ENCODE results near the gene ADAMTS3.
"Not testable (repeated sequence)": the region's sequence is repeated elsewhere in the genome, so short reads cannot be mapped to it uniquely, and the experiment has no call there.

The ADAMTS3 gene

GRCh38 chr4:72467633-72468032, 101.4 kb downstream of the ADAMTS3 start:
- DNase-seq, result no peak

GRCh38 chr4:72463724-72464123, 105.3 kb downstream of the ADAMTS3 start:
- DNase-seq, result no peak

DNA sequence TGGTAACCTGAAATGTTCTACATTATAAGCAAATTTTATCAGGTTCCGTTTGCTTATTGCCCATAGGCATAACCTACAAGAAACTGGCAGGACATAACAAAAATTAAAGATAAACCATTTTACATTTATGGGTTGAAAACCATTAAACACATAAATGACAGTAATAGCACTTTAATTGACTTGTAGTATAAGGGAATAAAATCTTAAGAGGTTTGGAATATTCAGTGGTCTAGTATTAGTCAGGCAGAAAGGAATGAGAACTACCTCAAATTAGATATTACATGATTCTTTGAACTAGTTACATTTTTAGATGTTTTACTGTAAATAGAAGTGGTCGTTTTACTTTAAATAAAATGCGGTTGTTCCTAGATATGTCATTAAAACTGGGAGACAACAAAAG, 111.9 kb downstream of the ADAMTS3 start:
- no peak for DNase-seq

DNA sequence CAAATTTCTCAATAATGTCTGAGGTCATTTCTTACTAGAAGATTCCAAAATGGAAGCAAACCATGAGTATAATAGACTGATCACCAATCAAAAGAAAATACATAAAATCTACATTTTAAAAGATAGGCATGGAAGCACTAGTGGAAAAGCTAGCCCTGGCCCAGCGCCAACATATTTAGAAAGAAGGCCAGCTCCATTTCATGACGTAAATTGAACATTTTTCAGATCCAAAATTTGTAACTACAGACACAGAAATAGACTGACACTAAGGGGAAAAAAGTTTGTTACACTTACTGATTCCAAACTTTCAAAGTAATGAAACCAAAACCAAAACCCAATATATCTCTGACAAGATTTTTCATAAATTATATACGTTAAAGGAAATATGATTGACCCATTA, 117.7 kb downstream of the ADAMTS3 start:
- DNase-seq, result no peak

- no peak for DNase-seq
These were observed 119.3 kb downstream of the ADAMTS3 start for GRCh38 chr4:72449705-72450104.

DNA sequence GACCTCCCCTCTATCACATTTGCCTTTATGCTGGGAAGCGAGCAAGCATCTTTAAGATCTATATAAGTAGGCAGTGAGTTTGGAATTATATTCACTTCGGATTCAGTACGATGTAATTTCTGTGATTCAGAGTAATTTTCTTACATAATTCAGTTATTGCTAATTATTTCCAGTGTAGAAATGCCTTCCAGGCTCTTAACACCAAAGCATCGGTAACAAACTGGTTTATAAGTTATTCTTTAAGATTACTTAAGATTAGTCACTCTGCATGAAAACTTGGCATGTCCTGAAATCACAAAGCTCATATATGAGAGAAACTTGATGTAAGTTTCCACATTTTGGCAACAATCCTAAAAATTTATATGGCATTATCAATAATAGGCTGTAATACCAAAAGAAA, 120.8 kb downstream of the ADAMTS3 start:
- DNase-seq, result no peak

DNA sequence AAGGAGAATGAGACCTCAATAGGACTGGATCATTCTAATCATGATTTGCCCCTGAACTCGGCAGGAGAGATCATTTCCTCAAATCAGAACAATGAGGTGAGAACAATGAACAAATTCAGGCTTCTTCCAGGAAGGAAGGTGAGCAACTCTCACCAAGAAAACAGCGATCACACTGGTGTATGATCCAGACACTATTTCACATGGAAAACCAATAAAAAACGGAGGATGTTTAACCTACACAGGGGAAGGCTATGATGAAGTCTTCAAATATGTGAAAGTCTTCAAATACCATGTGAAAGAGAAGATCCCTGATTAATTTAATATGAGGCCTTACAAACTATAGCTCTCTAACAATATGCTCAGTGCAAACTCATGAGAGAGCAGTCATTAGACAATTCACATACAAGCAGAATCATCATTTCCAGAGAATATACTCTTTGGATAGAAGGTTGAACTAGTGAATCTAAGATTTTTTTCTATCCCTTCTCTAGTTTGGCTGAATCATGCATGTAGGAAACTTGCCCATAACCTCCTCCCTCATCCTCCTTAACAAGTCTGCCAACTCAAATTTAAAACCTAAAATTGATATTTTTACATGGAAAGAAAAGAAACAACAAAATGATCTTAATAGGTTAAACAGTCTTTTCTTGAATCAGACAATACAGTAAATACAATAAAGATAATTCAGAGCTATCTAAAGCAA, 122.5 kb downstream of the ADAMTS3 start:
- DNase-seq, result no peak

DNA sequence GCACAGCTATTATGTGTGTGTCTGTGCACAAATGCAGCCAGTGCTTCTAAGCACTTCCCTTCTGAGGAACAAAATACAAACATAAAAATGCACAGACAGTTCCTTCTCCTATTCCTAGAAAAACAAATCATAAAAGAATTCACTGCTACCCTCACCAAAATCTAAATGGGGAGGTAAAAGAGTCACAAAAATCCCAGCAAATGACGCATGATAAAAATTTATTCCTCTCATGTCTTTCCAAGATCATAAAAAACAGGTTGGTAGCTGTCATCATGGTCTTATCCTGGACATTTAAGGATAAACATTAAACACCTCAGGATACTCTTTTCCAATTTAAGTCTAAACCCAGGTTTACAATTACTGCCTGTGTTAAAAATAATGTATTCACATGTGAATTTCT, 124.9 kb downstream of the ADAMTS3 start:
- no peak for DNase-seq

DNA sequence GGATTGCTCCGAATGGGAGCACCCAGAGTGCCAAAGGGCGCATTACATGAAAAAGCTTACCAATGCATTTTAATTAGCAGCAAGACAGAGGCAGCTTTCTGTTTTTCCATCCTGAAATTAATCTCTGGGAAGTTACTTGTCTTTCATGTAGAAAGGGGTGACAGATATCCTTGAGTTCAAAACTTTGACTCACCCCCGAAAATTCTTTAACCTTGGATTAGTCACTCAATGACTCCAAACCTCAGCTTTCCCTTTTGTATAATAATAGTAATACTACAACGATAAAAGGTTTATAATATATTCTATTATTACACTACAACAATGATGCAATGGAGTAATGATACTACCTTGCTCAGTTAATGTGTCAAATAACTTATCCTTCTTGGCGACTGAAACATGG, 126.3 kb downstream of the ADAMTS3 start:
- no peak for DNase-seq

GRCh38 chr4:72442147-72442546, 126.9 kb downstream of the ADAMTS3 start:
- no peak for DNase-seq

GRCh38 chr4:72440386-72440785, 128.6 kb downstream of the ADAMTS3 start:
- no peak for DNase-seq

DNA sequence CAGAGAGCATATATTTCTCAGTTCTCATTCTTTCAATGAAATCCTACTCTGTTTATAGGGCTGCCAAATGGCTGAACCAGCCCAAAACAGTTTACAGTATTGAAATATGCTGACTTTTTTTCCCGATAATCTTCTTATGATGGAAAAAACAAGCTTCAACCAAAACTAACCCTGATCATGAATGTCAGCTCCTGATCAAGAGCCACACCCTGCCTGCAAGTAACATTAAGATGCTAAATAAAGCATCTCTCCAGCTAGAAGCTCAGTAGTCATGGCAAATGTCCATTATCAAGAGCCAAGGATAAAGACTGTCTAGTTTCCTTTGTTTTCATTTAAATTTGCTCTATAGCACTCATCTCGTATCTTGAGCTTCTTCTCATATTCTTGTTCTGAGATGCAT, 136.0 kb downstream of the ADAMTS3 start:
- no peak for DNase-seq

- no peak for DNase-seq
These were observed 136.7 kb downstream of the ADAMTS3 start for GRCh38 chr4:72432282-72432681.

DNA sequence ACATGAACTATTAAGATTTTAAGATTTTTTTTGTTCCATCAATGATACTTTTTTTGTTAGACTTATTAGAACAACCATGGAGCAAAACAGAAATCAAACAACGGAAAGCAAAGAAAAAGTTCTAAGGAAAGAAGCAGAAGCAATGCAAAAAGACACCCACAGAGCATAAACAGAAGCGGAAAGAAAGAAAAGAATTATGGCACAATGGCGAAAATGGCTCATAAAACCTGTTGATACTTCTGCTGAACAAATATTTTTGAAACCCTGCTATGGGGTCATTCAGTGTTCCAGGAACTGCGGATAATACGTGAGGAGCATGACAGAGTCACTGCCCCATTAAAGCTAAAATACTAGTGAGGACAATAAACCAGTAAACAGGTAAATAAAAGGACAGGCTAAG, 138.0 kb downstream of the ADAMTS3 start:
- no peak for DNase-seq

GRCh38 chr4:72430050-72430449, 139.0 kb downstream of the ADAMTS3 start:
- no peak for DNase-seq

GRCh38 chr4:72429397-72429889, 139.6 kb downstream of the ADAMTS3 start:
- DNase-seq, result no peak

GRCh38 chr4:72427057-72427456, 142.0 kb downstream of the ADAMTS3 start:
- DNase-seq, result no peak

- not testable (repeated sequence) for DNase-seq
These were observed 143.1 kb downstream of the ADAMTS3 start for GRCh38 chr4:72425908-72426307.

DNA sequence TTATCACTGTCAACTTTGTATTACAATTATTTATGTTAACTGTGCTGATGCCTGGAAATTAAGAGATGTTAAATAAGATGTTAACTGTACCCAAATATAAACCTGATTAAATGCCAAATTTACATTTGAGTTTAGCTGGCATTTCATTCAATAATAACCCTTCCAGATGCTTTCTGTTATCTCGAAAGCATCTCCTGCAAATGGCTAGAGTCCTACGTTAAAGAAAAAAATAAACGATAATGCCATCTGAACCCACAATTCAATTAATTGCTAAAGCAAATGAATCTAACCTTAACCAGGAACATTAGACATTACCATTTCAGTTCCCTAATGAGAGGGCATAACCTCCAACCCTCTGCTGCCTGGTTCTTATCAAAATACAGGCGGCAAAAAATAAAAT, 145.0 kb downstream of the ADAMTS3 start:
- DNase-seq, result no peak

DNA sequence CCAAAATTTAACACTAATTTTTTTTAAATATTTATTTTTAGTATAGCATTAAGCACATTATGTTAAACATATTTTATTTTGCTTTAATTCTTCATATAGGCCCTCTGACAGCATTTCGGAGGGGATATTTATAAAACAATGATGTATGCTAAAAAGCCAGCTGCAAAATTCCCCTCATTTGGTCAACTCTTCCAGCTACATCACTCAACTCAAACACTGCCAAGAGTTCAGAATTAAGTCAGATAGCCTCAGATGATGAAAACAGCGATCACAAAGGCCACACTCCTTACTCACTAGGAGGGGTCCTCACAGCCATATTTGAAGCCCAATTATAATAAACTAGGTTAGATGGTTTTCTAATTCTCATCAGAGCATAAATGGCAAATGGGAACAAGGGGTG, 146.6 kb downstream of the ADAMTS3 start:
- DNase-seq, result no peak

- DNase-seq, result peak; percentile 1
These were observed 150.6 kb downstream of the ADAMTS3 start for GRCh38 chr4:72418458-72418857.

DNA sequence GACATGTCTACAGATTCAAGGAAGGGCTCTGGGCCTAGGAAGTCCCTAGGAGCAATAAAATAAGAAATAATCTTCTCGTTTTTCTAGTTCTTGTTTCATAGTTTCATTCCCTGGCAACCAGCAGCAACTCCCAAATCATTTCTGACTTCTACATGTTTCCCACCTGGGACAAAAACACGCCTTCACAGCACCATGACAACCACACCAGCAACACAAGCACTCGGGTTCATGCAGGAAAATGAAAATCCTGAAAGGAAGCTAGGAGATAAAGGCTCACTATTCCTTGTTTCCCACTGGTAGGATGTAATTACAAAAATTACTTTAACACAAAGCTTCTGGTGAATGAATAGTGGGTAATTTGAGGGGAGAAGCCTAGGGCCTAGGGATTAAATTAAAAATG, 158.9 kb downstream of the ADAMTS3 start:
- no peak for DNase-seq

- DNase-seq, result no peak
These were observed 160.5 kb downstream of the ADAMTS3 start for GRCh38 chr4:72408568-72408967.

- no peak for DNase-seq
These were observed 163.6 kb downstream of the ADAMTS3 start for GRCh38 chr4:72405417-72405816.

- no peak for DNase-seq
These were observed 171.7 kb downstream of the ADAMTS3 start for GRCh38 chr4:72397314-72397713.

Measured in NCI-H1436 (cell line).